Measurements from ENCODE around the gene YDJC. TPM values are rescaled to one million over a fixed set of nuclear protein-coding genes. Genes with fewer than 3 reads are reported as not detected.

Gene YDJC
- total and polyA plus RNA-seq, 2 donors from 2014 or later: 24.7 to 28.2 TPM

DNA sequence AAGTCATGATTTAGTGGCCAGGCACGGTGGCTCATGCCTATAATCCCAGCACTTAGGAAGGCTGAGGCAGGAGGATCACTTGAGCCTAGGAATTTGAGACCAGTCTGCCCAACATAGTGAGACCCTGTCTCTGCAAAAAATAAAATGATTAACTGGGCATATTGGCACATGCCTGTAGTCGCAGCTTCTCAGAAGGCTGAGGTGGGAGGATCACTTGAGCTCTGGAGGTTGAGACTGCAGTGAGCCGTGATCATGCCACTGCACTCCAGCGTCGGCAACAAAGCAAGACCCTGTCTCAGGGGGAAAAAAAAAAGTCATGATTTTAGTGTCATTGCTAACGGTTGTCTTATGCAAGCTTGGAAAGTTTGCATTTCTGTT, 50.4 kb downstream of the YDJC start:
- no peak overlapping the region for H3K4me3 ChIP-seq (ENCODE audit: low read length in 3 of 3)
- no peak overlapping the region for H3K9ac ChIP-seq (ENCODE audit: low read length in 3 of 3)
- H3K4me1 ChIP-seq (ENCODE audit: control insufficient read depth in 2 of 3, insufficient read depth in 2 of 3, low read depth in 1 of 3, low read length in 3 of 3): peaks cover 0 to 14% (median 8%) of the 10 kb centered on the region in 3 donors
- no peak overlapping the region for H3K27ac ChIP-seq (ENCODE audit: low read depth in 2 of 2, low read length in 2 of 2)
- no peaks in the 10 kb centered on the region for H3K9me3 ChIP-seq (ENCODE audit: control insufficient read depth in 2 of 3, insufficient read depth in 1 of 3, low read length in 3 of 3)
- intact Hi-C loops (cut with DNase I): no loop called here
- H3K27me3 ChIP-seq (ENCODE audit: control insufficient read depth, insufficient read depth, low read length): no peaks in the 10 kb centered on the region
- FAIRE-seq (no peak), DNase-seq (no peak)
- no peaks in the 10 kb centered on the region for H3K36me3 ChIP-seq (ENCODE audit: control insufficient read depth in 2 of 3, insufficient read depth in 3 of 3, low read length in 3 of 3)
- TF ChIP-seq, protein P1, sequence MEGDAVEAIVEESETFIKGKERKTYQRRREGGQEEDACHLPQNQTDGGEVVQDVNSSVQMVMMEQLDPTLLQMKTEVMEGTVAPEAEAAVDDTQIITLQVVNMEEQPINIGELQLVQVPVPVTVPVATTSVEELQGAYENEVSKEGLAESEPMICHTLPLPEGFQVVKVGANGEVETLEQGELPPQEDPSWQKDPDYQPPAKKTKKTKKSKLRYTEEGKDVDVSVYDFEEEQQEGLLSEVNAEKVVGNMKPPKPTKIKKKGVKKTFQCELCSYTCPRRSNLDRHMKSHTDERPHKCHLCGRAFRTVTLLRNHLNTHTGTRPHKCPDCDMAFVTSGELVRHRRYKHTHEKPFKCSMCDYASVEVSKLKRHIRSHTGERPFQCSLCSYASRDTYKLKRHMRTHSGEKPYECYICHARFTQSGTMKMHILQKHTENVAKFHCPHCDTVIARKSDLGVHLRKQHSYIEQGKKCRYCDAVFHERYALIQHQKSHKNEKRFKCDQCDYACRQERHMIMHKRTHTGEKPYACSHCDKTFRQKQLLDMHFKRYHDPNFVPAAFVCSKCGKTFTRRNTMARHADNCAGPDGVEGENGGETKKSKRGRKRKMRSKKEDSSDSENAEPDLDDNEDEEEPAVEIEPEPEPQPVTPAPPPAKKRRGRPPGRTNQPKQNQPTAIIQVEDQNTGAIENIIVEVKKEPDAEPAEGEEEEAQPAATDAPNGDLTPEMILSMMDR (IDR thresholded peaks at IDR 0.05; ENCODE audit: borderline replicate concordance, extremely low read depth, insufficient read depth): no peak

Small RNA genes within 50 kb of the gene (microRNA-seq; reads per million reads assigned to microRNA genes)
- 144 reads per million, percentile 58 among the genes with 10 or more reads in this experiment for gene MIR130B
- 1.4 reads per million for gene MIR301B

Other genes starting within 250 kb of the YDJC start
- 0.16 TPM for gene RIMBP3B, start 246.3 kb downstream of the YDJC start, total RNA-seq
- gene RIMBP3B, start 246.3 kb downstream of the YDJC start, polyA plus RNA-seq (ENCODE audit: insufficient read depth, low read depth, low replicate concordance): not detected
- 4.2 TPM for gene HIC2, start 212.7 kb downstream of the YDJC start, total RNA-seq
- gene HIC2, start 212.7 kb downstream of the YDJC start, polyA plus RNA-seq (ENCODE audit: insufficient read depth, low read depth, low replicate concordance): 1.4 TPM
- gene TMEM191C, start 162.6 kb downstream of the YDJC start, total RNA-seq: 1.4 TPM
- gene TMEM191C, start 162.6 kb downstream of the YDJC start, polyA plus RNA-seq (ENCODE audit: insufficient read depth, low read depth, low replicate concordance): 2.1 TPM
- 0.22 TPM for gene RIMBP3C, start 78.6 kb downstream of the YDJC start, total RNA-seq
- not detected for gene RIMBP3C, start 78.6 kb downstream of the YDJC start, polyA plus RNA-seq (ENCODE audit: insufficient read depth, low read depth, low replicate concordance)
- gene UBE2L3, start 62.3 kb downstream of the YDJC start, total RNA-seq: 45.8 TPM
- 70.0 TPM for gene UBE2L3, start 62.3 kb downstream of the YDJC start, polyA plus RNA-seq (ENCODE audit: insufficient read depth, low read depth, low replicate concordance)
- gene CCDC116, start 2.7 kb upstream of the YDJC start, total RNA-seq: 0.22 TPM
- 0.22 TPM for gene CCDC116, start 2.7 kb upstream of the YDJC start, polyA plus RNA-seq (ENCODE audit: insufficient read depth, low read depth, low replicate concordance)
- gene SDF2L1, start 12.3 kb upstream of the YDJC start, total RNA-seq: 56.1 TPM
- gene SDF2L1, start 12.3 kb upstream of the YDJC start, polyA plus RNA-seq (ENCODE audit: insufficient read depth, low read depth, low replicate concordance): 79.6 TPM
- 46.9 TPM for gene PPIL2, start 36.0 kb upstream of the YDJC start, total RNA-seq
- 31.6 TPM for gene PPIL2, start 36.0 kb upstream of the YDJC start, polyA plus RNA-seq (ENCODE audit: insufficient read depth, low read depth, low replicate concordance)
- gene YPEL1, start 105.8 kb upstream of the YDJC start, total RNA-seq: 6.1 TPM
- gene YPEL1, start 105.8 kb upstream of the YDJC start, polyA plus RNA-seq (ENCODE audit: insufficient read depth, low read depth, low replicate concordance): 2.2 TPM
- 128 TPM for gene MAPK1, start 237.6 kb upstream of the YDJC start, total RNA-seq
- gene MAPK1, start 237.6 kb upstream of the YDJC start, polyA plus RNA-seq (ENCODE audit: insufficient read depth, low read depth, low replicate concordance): 21.3 TPM